NCI-H345 treated with DMSO at 0.1 percent for 48 hours (cell line): ENCODE results near the gene AP3M1.
"Not testable (repeated sequence)": the region's sequence is repeated elsewhere in the genome, so short reads cannot be mapped to it uniquely, and the experiment has no call there.

ENCODE experiments used
- DNase-seq: peaks from one replicate; lab custom pipeline; 2025; ENCODE audit not compliant: unreplicated experiment; lab: John Stamatoyannopoulos, UW

AP3M1 gene, protein sequence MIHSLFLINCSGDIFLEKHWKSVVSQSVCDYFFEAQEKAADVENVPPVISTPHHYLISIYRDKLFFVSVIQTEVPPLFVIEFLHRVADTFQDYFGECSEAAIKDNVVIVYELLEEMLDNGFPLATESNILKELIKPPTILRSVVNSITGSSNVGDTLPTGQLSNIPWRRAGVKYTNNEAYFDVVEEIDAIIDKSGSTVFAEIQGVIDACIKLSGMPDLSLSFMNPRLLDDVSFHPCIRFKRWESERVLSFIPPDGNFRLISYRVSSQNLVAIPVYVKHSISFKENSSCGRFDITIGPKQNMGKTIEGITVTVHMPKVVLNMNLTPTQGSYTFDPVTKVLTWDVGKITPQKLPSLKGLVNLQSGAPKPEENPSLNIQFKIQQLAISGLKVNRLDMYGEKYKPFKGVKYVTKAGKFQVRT

DNA sequence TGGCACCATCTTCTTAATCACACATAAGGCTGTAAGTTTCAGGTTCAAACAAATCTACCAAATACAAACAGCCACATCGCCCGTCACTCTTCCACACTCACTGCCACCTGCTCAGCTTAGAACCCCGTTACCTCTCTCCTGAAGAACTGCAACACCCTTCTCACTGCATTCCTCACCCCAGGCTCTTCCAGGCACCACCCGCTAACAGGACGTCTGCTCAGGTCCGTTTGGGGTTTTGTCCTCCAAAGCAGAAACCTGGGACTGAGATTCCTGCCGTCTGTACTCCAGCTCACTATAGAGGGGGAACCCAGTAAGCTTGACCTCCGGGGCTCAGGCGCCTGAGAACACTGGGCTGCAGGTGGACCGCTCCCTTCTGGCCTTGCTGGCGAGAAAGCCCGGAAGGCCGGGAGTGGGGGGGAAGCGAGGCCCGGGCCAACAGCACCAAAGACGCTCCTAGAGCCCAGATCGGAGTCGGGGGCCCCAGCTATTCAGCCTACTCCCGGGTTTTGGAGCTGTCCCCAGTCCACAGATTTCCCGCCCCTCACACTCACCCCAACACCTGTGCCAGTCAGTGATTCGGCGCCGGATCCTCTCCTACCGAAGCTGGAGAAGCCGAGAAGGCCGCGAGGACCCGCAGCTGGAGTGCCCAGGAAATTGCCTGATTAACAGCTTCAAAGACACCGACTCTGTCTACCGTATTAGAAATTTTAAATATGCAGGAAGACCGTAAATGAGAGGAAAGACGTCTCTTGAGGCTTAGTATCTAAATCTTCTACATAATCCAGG, at the start of gene AP3M1:
Gene AP3M1 (minus strand): TSS at position 625 of the 786 bp plus-strand sequence. CDS start 12,449 bp downstream, outside the sequence.
- DNase-seq = peak; percentile 93

DNA sequence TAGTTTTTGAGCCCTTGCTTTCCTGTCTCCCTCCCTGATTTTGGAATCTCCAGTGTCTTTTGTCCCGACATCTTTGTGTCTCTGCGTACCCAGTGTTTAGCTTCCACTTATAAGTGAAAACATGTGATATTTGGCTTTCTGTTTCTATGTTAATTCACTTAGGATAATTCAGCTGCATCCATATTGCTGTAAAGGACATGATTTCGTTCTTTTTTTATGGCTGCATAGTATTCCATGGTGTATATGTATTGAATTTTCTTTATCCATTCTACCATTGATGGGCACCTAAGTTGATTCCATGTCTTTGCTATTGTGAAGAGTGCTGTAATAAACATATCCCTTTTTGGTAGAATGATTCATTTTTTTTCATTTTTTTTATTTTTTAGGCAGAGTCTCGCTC, 48.7 kb upstream of the AP3M1 start:
- DNase-seq = no peak

DNA sequence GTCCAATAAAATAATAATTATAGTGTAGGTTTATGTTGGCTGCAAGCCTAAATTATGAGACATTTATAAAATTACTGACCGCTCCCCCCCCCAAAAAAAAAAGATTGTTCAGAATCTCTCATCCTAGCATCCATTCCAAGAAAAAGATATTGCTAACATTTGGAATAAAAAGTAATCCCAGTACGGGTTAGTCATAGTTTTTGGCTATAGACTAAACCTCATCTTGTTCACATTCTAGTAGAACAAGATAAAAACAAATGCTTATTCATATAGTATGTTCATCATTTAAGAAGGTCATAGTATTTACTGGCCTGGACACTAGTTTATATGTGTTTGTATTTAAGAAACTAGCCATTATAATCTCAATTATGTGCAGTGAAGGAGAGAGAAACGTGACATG, 44.4 kb upstream of the AP3M1 start:
- DNase-seq = no peak

DNA sequence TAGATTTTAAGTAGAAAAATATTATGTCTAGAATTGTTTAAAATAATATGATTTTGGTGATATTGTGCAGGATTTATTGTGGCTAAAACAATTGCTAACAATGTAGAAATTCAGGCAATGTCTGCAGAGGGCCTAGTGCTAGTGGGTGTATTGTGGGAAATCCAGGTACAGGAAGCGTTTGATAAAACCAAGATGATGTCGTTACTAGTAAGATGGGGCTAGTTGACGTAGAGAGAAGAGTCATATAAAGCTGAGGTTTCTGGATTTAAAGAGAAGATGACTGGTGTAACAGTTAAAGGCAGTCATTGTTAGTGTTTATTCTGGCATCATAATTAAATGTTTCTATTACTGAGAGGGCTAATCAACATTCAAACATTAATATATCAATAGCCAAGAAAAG, 43.9 kb upstream of the AP3M1 start:
- no peak for DNase-seq

DNA sequence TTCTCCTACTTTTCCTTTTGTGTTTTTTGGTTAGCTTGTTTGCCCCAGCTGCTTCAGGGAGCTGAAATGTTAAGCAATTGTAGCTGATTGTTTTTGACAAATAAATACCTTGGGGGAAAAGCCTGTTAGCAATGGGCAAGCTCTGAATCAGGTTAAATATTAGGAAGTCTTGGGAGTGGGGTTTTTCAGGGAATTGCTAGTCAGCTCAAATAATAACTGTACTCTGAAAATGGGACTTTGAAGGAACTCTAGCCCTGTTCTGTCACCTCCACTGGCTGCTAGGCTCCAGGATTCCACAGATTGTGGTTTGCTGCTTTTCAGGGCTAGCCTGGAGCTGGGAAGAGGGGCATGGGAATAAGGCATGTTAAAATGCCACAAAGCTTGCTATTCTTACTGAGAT, 39.9 kb upstream of the AP3M1 start:
- no peak for DNase-seq

DNA sequence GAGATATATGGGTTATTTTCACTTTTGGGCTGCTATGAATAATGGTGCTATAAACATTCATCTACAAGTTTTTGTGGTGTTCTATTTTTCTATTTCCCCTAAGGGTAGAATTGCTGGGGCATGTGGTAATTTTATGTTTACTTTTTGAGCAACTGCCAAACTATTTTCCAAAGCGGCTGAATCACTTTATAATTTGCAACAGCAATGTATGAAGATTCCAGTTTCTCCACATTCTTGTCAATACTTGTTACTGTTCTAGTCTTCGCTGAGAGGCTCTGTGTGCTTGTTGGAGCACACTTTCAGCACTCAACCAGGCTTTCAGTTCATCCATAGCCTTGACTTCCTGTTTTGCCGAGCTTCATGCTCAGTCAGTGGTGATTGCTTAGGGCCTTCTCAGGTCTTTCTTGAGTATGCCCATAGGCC, 39.4 kb upstream of the AP3M1 start:
- DNase-seq = no peak

DNA sequence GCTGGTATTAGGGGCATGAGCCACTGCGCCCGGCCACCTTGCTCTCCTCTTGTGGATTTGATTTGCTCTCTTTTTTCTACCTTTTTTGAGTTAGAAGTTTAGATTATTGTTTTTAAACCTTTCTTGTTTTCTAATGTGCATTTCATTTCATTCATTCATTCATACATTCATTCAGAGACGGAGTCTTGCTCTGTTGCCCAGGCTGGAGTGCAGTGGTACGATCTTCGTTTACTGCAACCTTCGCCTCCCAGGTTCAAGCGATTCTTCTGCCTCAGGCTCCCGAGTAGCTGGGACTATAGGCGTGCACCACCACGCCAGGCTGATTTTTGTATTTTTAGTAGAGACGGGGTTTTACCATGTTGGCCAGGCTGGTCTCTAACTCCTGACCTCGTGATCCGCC, 38.0 kb upstream of the AP3M1 start:
- DNase-seq = not testable (repeated sequence)

DNA sequence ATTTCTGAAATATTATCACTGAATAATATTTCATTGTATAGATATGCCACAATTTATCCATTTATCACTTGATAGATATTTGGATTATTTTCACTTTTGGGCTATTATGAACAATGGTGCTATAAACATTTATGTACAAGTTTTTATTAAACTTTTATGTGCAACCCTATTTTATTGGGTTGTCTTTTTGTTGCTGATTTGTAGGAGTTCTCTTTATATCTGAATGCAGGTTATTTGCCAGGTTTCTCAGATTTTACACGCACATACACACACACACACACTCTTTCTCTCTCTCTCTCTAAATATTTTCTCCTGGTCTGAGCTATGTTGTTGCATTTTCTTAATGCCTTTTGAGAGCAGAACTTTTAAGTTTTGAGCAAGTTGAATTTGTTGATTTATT, 36.6 kb upstream of the AP3M1 start:
- no peak for DNase-seq

DNA sequence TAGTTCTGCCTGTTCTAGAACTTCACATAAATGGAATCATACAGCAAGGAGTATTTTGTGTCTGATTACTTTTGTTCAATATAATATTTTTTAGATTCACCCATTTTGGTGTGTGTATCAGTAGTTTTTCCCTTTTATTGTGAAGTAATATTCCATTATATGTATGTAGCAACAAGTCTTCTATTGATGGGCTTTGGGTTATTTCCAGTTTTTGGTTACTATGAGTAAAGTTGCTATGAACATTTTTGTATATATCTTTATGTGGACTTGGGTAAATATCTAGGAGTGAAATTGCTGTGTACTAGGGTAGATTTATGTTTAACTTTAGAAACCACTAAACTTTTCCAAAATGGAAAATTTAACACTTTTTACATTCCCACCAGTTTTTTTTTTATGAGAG, 36.0 kb upstream of the AP3M1 start:
- DNase-seq = no peak

DNA sequence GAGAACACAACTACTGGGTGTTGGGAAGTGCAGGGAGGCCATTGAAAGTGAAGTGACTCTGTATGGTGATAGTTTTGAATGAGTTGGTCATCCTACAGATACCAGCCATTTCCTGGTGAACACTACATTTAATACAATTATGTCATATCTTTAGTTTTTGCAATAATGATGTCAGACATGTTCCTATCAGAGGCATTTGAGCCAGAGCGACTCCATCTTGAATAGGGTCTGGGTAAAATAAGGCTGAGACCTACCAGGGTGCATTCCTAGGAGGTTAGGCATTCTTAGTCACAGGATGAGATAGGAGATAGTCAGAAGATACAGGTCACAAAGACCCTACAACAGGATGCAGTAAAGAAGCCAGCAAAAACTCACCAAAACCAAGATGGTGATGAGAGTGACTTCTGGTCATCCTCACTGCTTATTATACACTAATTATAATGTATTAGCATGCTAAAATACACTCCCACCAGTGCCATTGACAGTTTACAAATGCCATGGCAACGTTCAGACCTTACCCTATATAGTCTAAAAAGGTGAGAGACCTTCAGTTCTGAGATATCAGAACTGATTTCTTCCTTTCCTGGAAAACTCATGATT, 28.6 kb upstream of the AP3M1 start:
- no peak for DNase-seq

DNA sequence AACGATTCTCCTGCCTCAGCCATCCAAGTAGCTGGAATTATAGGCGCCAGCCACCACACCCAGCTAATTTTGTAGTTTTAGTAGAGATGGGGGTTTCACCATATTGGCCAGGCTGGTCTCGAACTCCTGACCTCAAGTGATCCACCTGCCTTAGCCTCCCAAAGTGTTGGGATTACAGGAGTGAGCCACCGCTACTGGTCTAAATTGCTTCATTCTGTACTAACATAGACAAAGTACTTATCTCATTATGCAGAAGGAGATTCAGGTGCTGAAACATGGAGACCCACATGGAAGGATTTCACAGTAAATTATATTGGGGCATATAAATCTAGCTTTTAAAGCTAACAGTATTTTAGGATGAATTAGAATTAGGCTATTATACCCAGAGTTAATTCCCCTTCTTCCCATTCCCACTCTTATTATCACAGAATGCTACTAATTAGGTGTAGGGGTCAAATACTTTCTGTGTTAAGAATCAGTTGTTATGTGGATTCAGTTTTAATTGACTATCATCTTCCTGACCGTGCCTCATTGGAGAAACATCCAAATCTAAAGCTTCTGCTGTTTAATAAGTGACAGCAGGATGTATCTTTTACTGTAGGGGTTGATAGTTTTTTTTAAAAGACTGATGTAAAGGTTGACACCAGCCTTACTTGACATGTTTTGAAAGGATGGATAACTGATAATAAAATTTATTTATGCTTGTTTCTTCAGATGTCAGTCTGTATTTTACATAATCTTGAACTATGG, 27.6 kb upstream of the AP3M1 start:
- no peak for DNase-seq

DNA sequence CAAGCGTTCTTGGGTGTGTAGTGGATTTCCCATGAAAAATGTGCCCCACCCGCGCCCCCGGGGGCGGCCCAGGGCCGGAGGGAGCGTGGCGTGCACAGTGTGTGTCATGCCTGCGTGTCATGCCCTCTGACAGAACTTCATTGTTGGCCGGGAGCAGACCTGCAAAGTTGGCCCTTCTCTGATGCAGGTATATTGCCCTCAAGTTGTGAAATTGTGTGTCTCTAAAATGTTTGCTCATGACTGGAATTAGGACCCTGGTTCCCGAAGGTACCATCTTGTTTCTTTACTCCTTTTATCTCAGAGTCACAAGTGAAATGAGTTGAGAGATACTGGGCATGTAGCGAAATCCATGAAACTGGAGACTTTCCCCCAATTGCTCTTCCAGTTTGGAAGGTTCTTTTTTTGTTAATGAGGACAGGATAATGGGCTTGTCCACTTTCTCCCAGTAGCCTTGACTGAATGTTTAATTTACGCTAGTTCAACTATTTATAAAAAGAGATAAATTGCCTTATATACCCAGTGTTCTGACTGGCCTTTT, 26.6 kb upstream of the AP3M1 start:
- DNase-seq = no peak

DNA sequence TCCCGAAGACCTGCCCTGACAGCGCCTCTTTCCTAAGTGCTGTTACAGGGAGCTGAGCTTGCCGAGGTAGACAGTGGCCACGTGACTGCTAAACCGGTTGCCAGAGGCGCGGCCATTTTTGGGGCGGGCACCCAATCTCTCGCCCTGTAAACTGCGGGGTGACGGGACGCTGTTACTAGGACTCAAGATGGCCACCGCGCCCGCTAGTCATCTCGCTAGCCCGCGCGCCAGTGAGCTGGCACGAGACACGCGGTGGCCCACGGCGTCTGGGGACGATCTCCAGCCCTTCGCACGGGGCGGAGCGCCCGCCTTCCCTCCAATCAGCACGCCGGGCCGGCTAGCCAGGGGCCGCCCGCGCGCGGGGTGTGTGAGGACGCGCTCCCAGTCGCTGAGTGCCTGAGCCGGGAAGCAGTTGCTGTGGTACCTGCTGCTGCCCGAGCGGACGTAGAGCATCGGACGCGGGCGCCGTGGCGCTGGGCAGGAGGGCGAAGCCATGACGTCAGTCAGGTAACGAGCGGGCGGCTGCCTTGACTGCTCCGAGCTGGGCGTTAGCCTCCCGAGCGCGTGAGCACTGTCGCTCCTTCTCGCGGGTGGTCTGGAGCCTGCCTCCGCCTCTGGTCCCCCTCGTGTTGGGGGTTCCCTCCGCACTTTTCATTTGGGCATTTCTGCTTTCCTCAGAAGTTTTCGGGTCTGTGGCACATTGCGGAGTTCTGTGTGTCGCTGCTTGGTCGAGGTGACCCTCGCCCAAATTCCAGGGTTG, 25.9 kb upstream of the AP3M1 start:
- peak; percentile 88 for DNase-seq

DNA sequence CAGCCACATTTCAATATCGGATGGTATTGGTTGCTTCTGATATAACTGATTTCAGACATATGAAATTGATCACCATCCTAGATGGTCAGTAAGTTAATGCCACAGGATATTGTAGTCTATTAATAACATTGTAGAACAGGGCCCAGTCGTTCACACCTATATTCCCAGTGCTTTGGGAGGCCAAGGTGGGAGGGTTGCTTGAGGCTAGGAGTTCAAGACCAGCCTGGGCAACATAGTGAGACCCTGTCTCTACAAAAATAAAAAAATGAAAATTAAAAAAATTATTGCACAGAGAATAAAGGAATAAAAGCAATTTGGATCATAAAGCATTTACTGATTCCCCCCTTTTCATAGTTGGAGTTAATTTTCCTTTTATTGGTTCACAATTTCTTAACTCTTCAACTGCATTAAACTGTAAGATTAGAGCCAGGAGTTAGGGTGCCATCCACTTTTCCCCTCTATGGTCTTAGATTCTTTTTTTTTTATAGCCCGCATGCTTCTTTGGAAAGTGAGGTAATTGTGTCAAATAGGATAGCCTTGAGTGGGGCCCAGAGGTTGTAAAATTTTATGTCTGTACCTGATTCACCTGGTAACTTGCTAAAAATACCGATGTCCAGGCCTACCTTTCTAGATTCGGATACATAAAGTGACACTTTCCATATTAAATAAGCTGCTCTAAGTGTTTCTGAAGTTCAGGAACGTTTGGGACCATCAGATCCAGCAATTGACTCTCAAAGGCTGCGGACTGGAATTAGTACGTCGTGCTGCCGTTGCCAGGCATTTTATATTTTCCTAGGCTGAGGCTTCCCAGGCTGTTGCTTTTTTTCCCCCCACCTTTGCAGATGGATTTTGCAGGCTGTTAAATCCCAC, 25.1 kb upstream of the AP3M1 start:
- no peak for DNase-seq

DNA sequence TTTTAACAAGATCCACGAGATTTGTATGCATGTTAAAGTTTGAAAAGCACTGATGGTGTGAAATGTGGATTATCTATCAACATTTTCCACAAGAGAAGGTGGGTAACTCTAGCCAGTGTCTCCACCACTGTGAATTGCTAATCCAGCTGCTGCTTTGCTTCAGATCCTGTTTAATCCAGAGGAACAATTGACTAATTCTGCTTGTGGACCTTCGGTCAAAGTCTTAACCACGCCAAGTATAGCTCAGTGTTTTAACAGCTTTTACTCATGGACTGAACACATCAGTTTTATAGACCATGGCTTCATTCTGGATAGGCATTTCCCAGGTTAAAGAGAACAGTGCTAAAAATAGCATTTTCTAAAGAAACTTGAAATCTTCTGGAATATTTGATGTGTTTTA, 23.9 kb upstream of the AP3M1 start:
- no peak for DNase-seq

DNA sequence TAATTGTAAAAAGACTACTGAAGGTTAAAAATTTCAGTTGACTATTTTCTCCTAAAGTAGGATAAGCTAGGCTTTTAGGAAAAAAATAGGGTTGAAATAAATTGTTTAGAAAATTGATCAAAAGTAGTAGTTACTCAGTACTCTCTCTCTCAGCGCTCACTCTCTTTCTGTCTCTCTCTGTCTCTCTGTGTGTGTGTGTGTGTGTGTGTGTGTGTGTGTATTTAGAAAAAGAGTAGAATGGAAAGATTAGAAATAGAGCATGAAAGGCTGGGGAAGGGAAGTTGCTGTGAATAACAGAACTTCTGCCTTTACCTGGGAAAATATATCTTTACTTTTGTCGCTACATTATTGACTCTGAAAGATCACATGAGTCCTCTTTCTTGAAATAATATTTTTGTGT, 21.0 kb upstream of the AP3M1 start:
- DNase-seq = no peak

DNA sequence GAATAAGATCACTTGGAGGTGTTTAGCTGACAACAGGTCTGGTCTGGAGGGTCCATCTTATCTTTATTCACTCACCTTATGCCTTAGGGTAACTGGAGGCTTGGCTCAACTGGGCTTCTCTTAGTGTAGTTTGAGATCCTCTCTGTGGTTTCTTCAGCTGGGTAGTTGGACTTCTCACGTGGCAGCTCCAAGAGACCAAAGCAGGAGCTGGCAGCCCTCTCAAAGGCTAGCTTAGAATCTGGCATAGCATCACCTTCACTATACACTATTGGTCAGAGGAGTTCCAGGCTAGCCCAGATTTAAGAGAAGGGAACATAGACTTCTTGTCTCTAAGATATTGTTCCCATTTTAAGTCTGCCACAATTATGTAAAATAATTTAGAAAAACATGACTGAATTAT, 16.8 kb upstream of the AP3M1 start:
- DNase-seq = no peak

DNA sequence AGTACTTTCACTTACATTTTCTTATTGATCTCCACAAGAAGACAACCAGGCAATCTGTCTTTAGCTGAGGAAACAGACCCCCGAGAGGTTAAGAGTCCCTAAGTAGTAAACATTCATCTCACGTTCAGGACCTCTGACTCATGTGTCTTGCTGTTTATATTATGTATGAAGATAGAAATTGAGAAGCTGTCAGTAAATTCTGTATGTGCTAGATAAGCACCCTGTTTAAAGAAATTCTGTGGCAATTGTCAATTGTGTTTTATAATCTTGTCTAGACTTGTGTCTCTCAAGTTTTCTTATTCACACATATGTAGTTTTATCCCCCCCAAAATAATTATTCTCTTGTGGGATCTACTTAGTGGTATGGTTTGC, 14.9 kb upstream of the AP3M1 start:
- no peak for DNase-seq
